OCI-LY1 (cell line): ENCODE measurements around the gene ETV7.

Experiments
- H2AFZ ChIP-seq: fragments of 200-600 bp; sonication (generic), shearing (Covaris generic); 2 replicates; pipeline ENCODE4 v1.6.0; 2014; ENCODE audit warnings: antibody characterized with exemption, mild to moderate bottlenecking, low read length
- H3F3A ChIP-seq: fragments of 200-600 bp; sonication (generic), shearing (Covaris generic); 2 replicates; pipeline ENCODE4 v1.6.0; 2014; ENCODE audit warnings: mild to moderate bottlenecking, antibody characterized with exemption, low read length, moderate library complexity; ENCODE audit not compliant: insufficient read depth
- H3K27ac ChIP-seq: fragments of 200-600 bp; sonication (generic); 2 replicates; pipeline ENCODE4 v1.5.1; 2014; ENCODE audit warnings: low read length, mixed run types, mild to moderate bottlenecking, low read depth; ENCODE audit not compliant: poor library complexity, severe bottlenecking
- H3K27me3 ChIP-seq: fragments of 200-600 bp; sonication (generic); 2 replicates; pipeline ENCODE4 v1.6.0; 2014; ENCODE audit warnings: antibody characterized with exemption, mild to moderate bottlenecking, low read length, moderate library complexity; ENCODE audit not compliant: insufficient read depth
- H3K36me3 ChIP-seq: fragments of 200-600 bp; sonication (generic); 2 replicates; pipeline ENCODE4 v1.6.1; 2014; ENCODE audit warnings: mild to moderate bottlenecking, antibody characterized with exemption, low read length, moderate library complexity, mixed read lengths; ENCODE audit not compliant: insufficient read depth
- H3K4me1 ChIP-seq: fragments of 200-600 bp; sonication (generic); 2 replicates; pipeline ENCODE4 v1.5.1; 2014; ENCODE audit warnings: mild to moderate bottlenecking, low read length, moderate library complexity; ENCODE audit not compliant: insufficient read depth, severe bottlenecking
- H3K4me2 ChIP-seq: fragments of 200-600 bp; sonication (generic), shearing (Covaris generic); 2 replicates; pipeline ENCODE4 v1.6.1; 2014; ENCODE audit warnings: low read length
- H3K4me3 ChIP-seq: fragments of 200-600 bp; sonication (generic); 2 replicates; pipeline ENCODE4 v1.5.1; 2014; ENCODE audit warnings: low read length, low read depth, mild to moderate bottlenecking, mixed read lengths; ENCODE audit not compliant: poor library complexity, severe bottlenecking
- H3K79me2 ChIP-seq: fragments of 200-600 bp; shearing (Covaris generic); 2 replicates; pipeline ENCODE4 v1.6.1; 2016; ENCODE audit warnings: mixed run types, low read length, mixed read lengths; ENCODE audit not compliant: insufficient read depth
- H3K9ac ChIP-seq: fragments of 200-600 bp; sonication (generic), shearing (Covaris generic); 2 replicates; pipeline ENCODE4 v1.6.1; 2014; ENCODE audit warnings: mild to moderate bottlenecking, low read length, mixed read lengths
- H3K9me2 ChIP-seq: fragments of 200-600 bp; sonication (generic), shearing (Covaris generic); 2 replicates; pipeline ENCODE4 v1.6.1; 2014; ENCODE audit warnings: low read depth, mild to moderate bottlenecking, low read length, mixed read lengths
- H3K9me3 ChIP-seq: fragments of 200-600 bp; shearing (Covaris generic); 2 replicates; pipeline ENCODE4 v1.6.1; 2014; ENCODE audit warnings: low read length, mixed read lengths
- H4K20me1 ChIP-seq: fragments of 200-600 bp; sonication (generic), shearing (Covaris generic); 2 replicates; pipeline ENCODE4 v1.6.0; 2016; ENCODE audit warnings: mild to moderate bottlenecking, low read length; ENCODE audit not compliant: insufficient read depth
- CTCF ChIP-seq: fragments of 200-600 bp; sonication (generic), shearing (Covaris generic); IDR thresholded peaks from 2 replicates; pipeline ENCODE4 v1.5.1; 2017; ENCODE audit warnings: mild to moderate bottlenecking, antibody characterized with exemption, low read length, moderate library complexity, mixed read lengths
- EZH2 ChIP-seq: fragments of 200-600 bp; sonication (generic), shearing (Covaris generic); IDR thresholded peaks from 2 replicates; pipeline ENCODE4 v1.8.0; 2017; ENCODE audit warnings: borderline replicate concordance, mixed run types, mild to moderate bottlenecking, antibody characterized with exemption, low read length, moderate library complexity, mixed read lengths

Gene ETV7

GRCh38 chr6:36426622-36427021, 39.2 kb upstream of the ETV7 start:
- H4K20me1 ChIP-seq: no peaks in the 10 kb centered on the region
- no peak overlapping the region for H3K27ac ChIP-seq
- H3K4me2 ChIP-seq: no peak overlapping the region
- H3K36me3 ChIP-seq: no peaks in the 10 kb centered on the region
- no peaks in the 10 kb centered on the region for H3K27me3 ChIP-seq
- peaks cover 16% of the 10 kb centered on the region for H3K4me1 ChIP-seq
- no peak overlapping the region for H3K9ac ChIP-seq
- H3K9me2 ChIP-seq: no peaks in the 10 kb centered on the region
- H3K4me3 ChIP-seq: no peak overlapping the region
- no peak for TF ChIP-seq EZH2
- no peak for TF ChIP-seq CTCF
- no peaks in the 10 kb centered on the region for H3K9me3 ChIP-seq
- no peaks in the 10 kb centered on the region for H3F3A ChIP-seq
- H3K79me2 ChIP-seq: no peaks in the 10 kb centered on the region
- no peak overlapping the region for H2AFZ ChIP-seq

GRCh38 chr6:36423101-36423824, 35.8 kb upstream of the ETV7 start:
- Histone ChIP-seq H3K79me2 (no peaks in the 10 kb centered on the region), H2AFZ (peak overlapping the region; percentile 97), H3K4me1 (peaks cover 16% of the 10 kb centered on the region), H3F3A (no peaks in the 10 kb centered on the region), H3K27me3 (no peaks in the 10 kb centered on the region), H3K4me2 (peak overlapping the region; percentile 90), H3K4me3 (peak overlapping the region; percentile 69), H3K27ac (no peak overlapping the region), H3K9me3 (no peaks in the 10 kb centered on the region), H3K9me2 (no peaks in the 10 kb centered on the region), H4K20me1 (no peaks in the 10 kb centered on the region), H3K9ac (peak overlapping the region; percentile 75), H3K36me3 (no peaks in the 10 kb centered on the region)
- TF ChIP-seq CTCF: peak; percentile 78
- no peak for TF ChIP-seq EZH2

GRCh38 chr6:36422714-36423100, 35.2 kb upstream of the ETV7 start:
- H3K27ac ChIP-seq: no peak overlapping the region
- H3K36me3 ChIP-seq: no peaks in the 10 kb centered on the region
- peak overlapping the region; percentile 75 for H3K9ac ChIP-seq
- peak overlapping the region; percentile 90 for H3K4me2 ChIP-seq
- H3K4me1 ChIP-seq: peaks cover 16% of the 10 kb centered on the region
- H3K4me3 ChIP-seq: peak overlapping the region; percentile 69
- no peaks in the 10 kb centered on the region for H4K20me1 ChIP-seq
- TF ChIP-seq EZH2 (no peak), CTCF (no peak)
- H3K9me2 ChIP-seq: no peaks in the 10 kb centered on the region
- H3F3A ChIP-seq: no peaks in the 10 kb centered on the region
- no peaks in the 10 kb centered on the region for H3K27me3 ChIP-seq
- H2AFZ ChIP-seq: peak overlapping the region; percentile 97
- H3K9me3 ChIP-seq: no peaks in the 10 kb centered on the region
- H3K79me2 ChIP-seq: no peaks in the 10 kb centered on the region
